NK-92 treated with Interleukin-12 subunit alpha and Interleukin-12 subunit beta, amount 100 ng/mL, for 24 hours (cell line): Measurements from ENCODE around the gene XXYLT1.

Experiments used
- DNase-seq: peaks from one replicate; lab custom pipeline; 2025; lab: John Stamatoyannopoulos, UW

The XXYLT1 gene

DNA sequence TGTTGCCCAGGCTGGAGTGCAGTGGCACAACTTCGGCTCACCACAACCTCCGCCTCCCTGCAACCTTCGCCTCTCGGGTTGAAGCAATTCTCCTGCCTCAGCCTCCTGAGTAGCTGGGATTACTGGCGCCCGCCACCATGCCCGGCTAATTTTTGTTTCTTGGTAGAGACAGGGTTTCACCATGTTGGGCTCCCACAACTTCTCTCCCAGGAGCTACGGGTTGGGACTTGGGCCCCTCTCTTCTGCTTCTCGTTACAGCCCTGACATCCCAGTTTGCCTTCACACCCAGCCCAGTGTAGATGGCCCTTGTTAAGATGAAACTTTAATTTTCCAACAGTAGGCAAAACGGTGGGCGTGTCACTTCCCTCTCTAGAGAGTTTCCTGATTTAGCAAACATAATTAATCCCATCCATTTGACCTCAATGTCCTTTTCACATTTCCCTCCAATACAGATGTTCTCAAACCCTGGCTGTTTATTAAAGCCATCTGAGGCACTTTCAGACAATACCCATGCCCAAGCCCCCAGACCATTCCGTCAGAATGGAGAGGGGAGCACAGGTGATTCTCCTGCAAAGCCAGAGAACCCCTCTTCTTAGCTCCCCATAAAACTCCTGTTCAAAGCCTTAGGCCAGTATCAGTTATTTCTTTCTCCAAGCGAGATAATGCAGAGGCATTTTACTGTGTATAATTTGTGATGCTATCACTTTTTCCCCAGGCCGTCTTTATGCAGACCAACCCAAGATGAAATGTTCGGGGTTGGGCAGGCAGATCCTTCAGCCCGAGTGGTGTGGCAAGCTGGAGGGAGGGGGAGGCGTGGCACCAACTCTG is 245.7 kb downstream of the XXYLT1 start:
- no peak for DNase-seq

DNA sequence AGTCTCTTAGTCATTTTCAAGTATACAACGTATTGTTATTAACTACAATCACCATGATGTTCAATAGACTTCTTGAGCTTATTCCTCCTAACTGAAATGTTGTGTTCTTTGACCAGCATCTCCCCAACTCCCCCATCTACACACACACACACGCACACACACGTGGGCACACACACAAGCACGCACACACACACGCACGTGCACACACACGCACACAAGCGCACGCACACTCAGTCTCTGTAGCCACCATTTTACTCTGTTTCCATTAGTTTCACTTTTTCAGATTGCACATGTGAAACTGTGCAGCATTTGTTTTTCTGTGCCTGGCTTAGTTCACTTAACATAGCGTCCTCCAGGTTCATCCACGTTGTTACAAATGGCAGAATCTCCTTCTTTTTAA is 247.0 kb downstream of the XXYLT1 start:
- no peak for DNase-seq

DNA sequence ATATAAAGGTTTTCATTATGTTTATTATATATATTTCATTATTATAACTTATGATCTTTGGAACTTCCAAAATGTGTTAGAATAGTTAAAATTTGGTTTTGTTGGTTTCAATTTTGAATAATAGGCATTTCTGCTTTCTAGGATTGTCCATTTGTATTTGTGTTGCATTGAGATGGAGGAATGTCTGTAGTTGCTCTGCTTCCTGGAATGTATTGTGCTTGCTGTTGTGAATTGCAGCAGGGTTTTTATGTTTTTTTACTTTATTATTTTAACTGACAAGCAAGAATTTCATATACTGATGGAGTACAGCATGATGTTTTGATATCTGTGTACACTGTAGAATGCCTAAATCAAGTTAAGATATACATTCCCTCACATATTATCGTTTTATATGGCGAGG is 247.4 kb downstream of the XXYLT1 start:
- DNase-seq = no peak

DNA sequence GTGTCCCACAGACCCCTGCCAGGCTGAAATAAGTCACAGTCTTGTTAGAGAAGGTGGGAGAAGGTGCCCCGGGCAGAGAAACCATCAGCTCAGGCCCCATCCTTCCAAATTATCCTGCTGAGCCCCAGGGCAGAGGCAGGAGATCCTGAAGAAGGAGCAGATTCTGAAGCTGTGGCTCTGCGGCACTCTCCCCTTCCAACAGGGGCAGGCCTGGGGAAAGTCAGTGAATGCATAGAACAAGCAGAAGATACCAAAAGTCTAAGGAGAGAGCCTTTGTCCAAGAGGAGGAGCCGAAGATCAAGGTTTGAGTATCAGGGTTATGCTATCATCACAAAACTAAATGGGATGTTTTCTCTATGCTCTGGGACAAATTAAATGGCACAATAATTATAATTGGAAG is 249.3 kb downstream of the XXYLT1 start:
- DNase-seq = no peak

DNA sequence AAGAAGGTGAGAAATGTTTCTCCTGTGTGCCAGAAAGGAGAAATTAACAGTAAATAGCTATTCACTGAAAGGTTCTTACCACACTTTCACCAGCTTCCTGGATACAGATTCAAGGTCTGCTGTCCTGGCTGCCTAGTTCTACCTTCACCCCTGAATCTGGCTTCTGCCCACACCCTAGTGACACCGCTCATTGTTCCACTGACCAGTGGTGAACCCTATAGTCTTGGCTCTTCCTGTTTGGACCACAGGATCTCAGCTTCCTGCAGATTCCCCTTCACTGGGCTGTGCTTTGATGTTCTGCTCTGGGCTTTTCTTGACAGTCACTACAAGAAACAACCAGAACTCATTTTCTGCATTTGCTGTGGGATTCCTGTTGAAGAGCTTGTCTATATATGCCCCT is 250.0 kb downstream of the XXYLT1 start:
- no peak for DNase-seq

DNA sequence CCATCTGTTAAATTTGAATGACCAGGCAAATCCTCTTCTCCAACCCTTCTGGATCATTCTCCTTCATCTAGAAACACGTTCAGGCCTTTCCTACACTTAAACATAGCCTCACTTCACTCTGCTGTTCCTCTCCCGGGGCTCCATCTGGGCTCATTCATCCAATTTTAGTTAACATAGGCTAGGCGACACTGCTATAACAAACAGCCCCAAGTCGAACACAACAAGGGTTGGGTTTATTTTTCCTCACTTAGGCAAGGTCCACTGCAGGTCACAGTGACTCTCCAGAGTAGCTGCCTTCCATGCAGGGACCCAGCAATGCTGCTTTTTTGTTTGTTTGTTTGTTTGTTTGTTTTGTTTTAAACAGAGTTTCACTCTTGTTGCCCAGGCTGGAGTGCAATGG is 250.8 kb downstream of the XXYLT1 start:
- no peak for DNase-seq

DNA sequence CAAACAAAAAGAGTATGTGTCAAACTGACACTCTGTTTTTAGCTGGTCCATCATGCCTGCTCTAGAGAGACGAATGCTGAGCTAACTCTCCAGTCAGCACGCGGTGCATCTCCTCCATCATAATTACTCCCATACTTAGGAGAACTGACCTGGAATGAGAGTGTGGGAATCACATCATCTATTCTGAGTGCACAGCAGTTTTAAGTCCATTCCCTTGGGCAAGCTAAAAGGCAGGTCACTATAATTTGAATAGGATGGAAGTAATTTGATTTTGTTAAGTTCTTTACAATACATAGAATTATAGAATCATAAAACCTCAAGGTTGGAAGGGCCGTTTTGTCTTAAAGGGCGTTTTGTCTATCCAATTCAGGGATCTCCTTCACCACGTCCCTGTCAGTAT is 251.6 kb downstream of the XXYLT1 start:
- no peak for DNase-seq
